GM18502 (cell line): ENCODE measurements around the gene SAPCD2.

Source experiments
- ATAC-seq: cut with Tn5 transposase; IDR thresholded peaks from one replicate; pipeline ENCODE4 v1.9.1; 2021; ENCODE audit warnings: mild to moderate bottlenecking; ENCODE audit not compliant: unreplicated experiment, poor library complexity

SAPCD2 gene

GRCh38 chr9:137050570-137050969 is 19.8 kb downstream of the SAPCD2 start:
- no peak for ATAC-seq

GRCh38 chr9:137049544-137050449 is 20.6 kb downstream of the SAPCD2 start:
- no peak for ATAC-seq

- no peak for ATAC-seq
These were observed 21.5 kb downstream of the SAPCD2 start for GRCh38 chr9:137048655-137049543.

- ATAC-seq, result peak; percentile 50
These were observed 24.1 kb downstream of the SAPCD2 start, which contains the start of gene NPDC1 for GRCh38 chr9:137046088-137046787. Gene NPDC1, minus strand, starts transcription at chr9:137046177. Its CDS starts 188 bp downstream, at chr9:137045989.

- ATAC-seq, result no peak
These were observed 24.9 kb downstream of the SAPCD2 start for GRCh38 chr9:137045294-137046087.

- no peak for ATAC-seq
These were observed 25.7 kb downstream of the SAPCD2 start for GRCh38 chr9:137044502-137045177.

GRCh38 chr9:137044037-137044436 is 26.3 kb downstream of the SAPCD2 start:
- no peak for ATAC-seq

GRCh38 chr9:137042751-137043727 is 27.3 kb downstream of the SAPCD2 start:
- ATAC-seq, result no peak

- no peak for ATAC-seq
These were observed 29.2 kb downstream of the SAPCD2 start for GRCh38 chr9:137041124-137041523.

- no peak for ATAC-seq
These were observed 29.8 kb downstream of the SAPCD2 start for GRCh38 chr9:137040568-137040967.

GRCh38 chr9:137039611-137040366 is 30.6 kb downstream of the SAPCD2 start:
- ATAC-seq, result no peak

- no peak for ATAC-seq
These were observed 31.4 kb downstream of the SAPCD2 start for GRCh38 chr9:137038916-137039315.

- ATAC-seq, result no peak
These were observed 32.9 kb downstream of the SAPCD2 start for GRCh38 chr9:137037483-137037882.

- ATAC-seq, result no peak
These were observed 33.3 kb downstream of the SAPCD2 start for GRCh38 chr9:137037035-137037434.

- ATAC-seq, result no peak
These were observed 34.4 kb downstream of the SAPCD2 start for GRCh38 chr9:137035937-137036336.

- ATAC-seq, result no peak
These were observed 34.9 kb downstream of the SAPCD2 start for GRCh38 chr9:137035507-137035834.
